NCI-H1105 (cell line): ENCODE measurements around the gene RFX8.

Source experiments
- DNase-seq: peaks from one replicate; lab custom pipeline; 2025; lab: John Stamatoyannopoulos, UW

Gene RFX8

DNA sequence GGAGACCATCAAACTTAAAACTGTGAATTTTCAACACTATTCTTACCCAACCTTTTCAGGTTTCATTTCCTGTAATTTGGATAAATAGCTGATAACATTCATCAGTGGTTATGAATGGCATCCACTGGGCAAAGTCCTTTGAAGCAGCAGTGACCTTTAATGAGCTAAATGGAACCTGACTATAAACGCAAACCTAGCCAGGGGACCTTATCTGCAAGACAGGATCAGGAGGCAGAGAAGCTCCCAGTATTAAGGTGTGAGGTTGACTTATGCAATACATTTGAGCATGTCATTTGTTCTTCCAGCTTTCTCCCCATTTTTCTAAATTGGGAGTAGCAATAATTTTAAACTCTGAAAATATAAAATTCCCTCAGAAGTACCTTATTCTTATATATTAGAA lies 126.0 kb downstream of the RFX8 start:
- DNase-seq = no peak
